Measurements from ENCODE around the gene SPHK1. TPM values are rescaled to one million over a fixed set of nuclear protein-coding genes. Genes with fewer than 3 reads are reported as not detected.

The SPHK1 gene
- total and polyA plus RNA-seq, 7 donors: 0.90 to 21.3 (median 3.1) TPM

- intact Hi-C loops (cut with DNase I): loop anchor here in 1 of 2 donors (5.0 kb wide), 1 partner anchor 33 kb away; the partner anchor contains the start of gene UBE2O
Observed at GRCh38 chr17:76419576-76420260, 35.3 kb downstream of the SPHK1 start.

GRCh38 chr17:76420356-76421043 lies 36.1 kb downstream of the SPHK1 start:
- Histone ChIP-seq H3K27me3 (ENCODE audit: insufficient read depth in 3 of 3, low read length in 2 of 3) (no peaks in the 10 kb centered on the region), H3K4me3 (no peak overlapping the region), H3K27ac (peak overlapping the region; percentile 36), H3K36me3 (ENCODE audit: insufficient read depth in 1 of 2, low read depth in 1 of 2) (no peaks in the 10 kb centered on the region), H3K9me3 (no peaks in the 10 kb centered on the region), H3K4me1 (peaks cover 33% of the 10 kb centered on the region)
- 66 to 74% (median 73%) methylated on average over 10 of the region's 10 CpGs for WGBS, 3 donors
- DNase-seq: no peak
- no peak for TF ChIP-seq CTCF (IDR thresholded peaks at IDR 0.05)
- intact Hi-C loops (cut with DNase I): no loop called here
- ATAC-seq: no peak

More at GRCh38 chr17:76419576-76420260, 35.3 kb downstream of the SPHK1 start:
- no peak overlapping the region for H3K4me3 ChIP-seq
- no peak for DNase-seq
- peaks cover 38% of the 10 kb centered on the region for H3K4me1 ChIP-seq
- no peaks in the 10 kb centered on the region for H3K36me3 ChIP-seq (ENCODE audit: insufficient read depth in 1 of 2, low read depth in 1 of 2)
- H3K27me3 ChIP-seq (ENCODE audit: insufficient read depth in 3 of 3, low read length in 2 of 3): no peaks in the 10 kb centered on the region
- H3K27ac ChIP-seq: peak overlapping the region; percentile 36
- TF ChIP-seq CTCF (IDR thresholded peaks at IDR 0.05): no peak
- H3K9me3 ChIP-seq: no peaks in the 10 kb centered on the region
- no peak for ATAC-seq
- WGBS, 3 donors: 67 to 79% (median 71%) methylated on average over 17 of the region's 17 CpGs

GRCh38 chr17:76421044-76421407 lies 36.6 kb downstream of the SPHK1 start:
- H3K27me3 ChIP-seq (ENCODE audit: insufficient read depth in 3 of 3, low read length in 2 of 3): no peaks in the 10 kb centered on the region
- H3K36me3 ChIP-seq (ENCODE audit: insufficient read depth in 1 of 2, low read depth in 1 of 2): no peaks in the 10 kb centered on the region
- H3K4me3 ChIP-seq: no peak overlapping the region
- H3K27ac ChIP-seq: no peak overlapping the region
- DNase-seq (no peak), ATAC-seq (no peak)
- 61 to 74% (median 66%) methylated on average over 7 of the region's 7 CpGs for WGBS, 3 donors
- no peaks in the 10 kb centered on the region for H3K9me3 ChIP-seq
- H3K4me1 ChIP-seq: peaks cover 30% of the 10 kb centered on the region
- intact Hi-C loops (cut with DNase I): no loop called here
- TF ChIP-seq CTCF (IDR thresholded peaks at IDR 0.05): no peak

GRCh38 chr17:76422406-76422805 lies 38.0 kb downstream of the SPHK1 start:
- peaks cover 25% of the 10 kb centered on the region for H3K4me1 ChIP-seq
- no peak for TF ChIP-seq CTCF (IDR thresholded peaks at IDR 0.05)
- ATAC-seq: no peak

More at GRCh38 chr17:76422406-76422805, 38.0 kb downstream of the SPHK1 start:
- no peaks in the 10 kb centered on the region for H3K27me3 ChIP-seq (ENCODE audit: insufficient read depth in 3 of 3, low read length in 2 of 3)
- no peak overlapping the region for H3K27ac ChIP-seq
- no peaks in the 10 kb centered on the region for H3K36me3 ChIP-seq (ENCODE audit: insufficient read depth in 1 of 2, low read depth in 1 of 2)
- 88 to 91% (median 89%) methylated on average over 8 of the region's 8 CpGs for WGBS, 3 donors
- intact Hi-C loops (cut with DNase I): no loop called here
- no peak overlapping the region for H3K4me3 ChIP-seq
- H3K9me3 ChIP-seq: no peaks in the 10 kb centered on the region
- DNase-seq: no peak
